ENCODE measurements around the gene CDV3.

The CDV3 gene

GRCh38 chr3:133607816-133608215, 34.3 kb downstream of the CDV3 start:
- H3K4me3 ChIP-seq (ENCODE audit: severe bottlenecking): no peak overlapping the region
- DNase-seq (ENCODE audit: low spot score) (no peak), ATAC-seq (ENCODE audit: low read depth) (no peak)
- TF ChIP-seq CTCF (IDR thresholded peaks at IDR 0.05; ENCODE audit: poor library complexity, severe bottlenecking): no peak
- peaks cover 86% of the 10 kb centered on the region for H3K36me3 ChIP-seq (ENCODE audit: low read depth)
- no peaks in the 10 kb centered on the region for H3K4me1 ChIP-seq (ENCODE audit: insufficient read depth, poor library complexity, severe bottlenecking)
- H3K27me3 ChIP-seq (ENCODE audit: insufficient read depth, poor library complexity, severe bottlenecking): no peaks in the 10 kb centered on the region
- H3K27ac ChIP-seq (ENCODE audit: poor library complexity, severe bottlenecking): no peak overlapping the region
- no peaks in the 10 kb centered on the region for H3K9me3 ChIP-seq (ENCODE audit: severe bottlenecking)

GRCh38 chr3:133608388-133608787, 34.9 kb downstream of the CDV3 start:
- H3K4me1 ChIP-seq (ENCODE audit: insufficient read depth, poor library complexity, severe bottlenecking): no peaks in the 10 kb centered on the region
- no peak overlapping the region for H3K27ac ChIP-seq (ENCODE audit: poor library complexity, severe bottlenecking)
- DNase-seq (ENCODE audit: low spot score) (no peak), ATAC-seq (ENCODE audit: low read depth) (no peak)
- no peaks in the 10 kb centered on the region for H3K27me3 ChIP-seq (ENCODE audit: insufficient read depth, poor library complexity, severe bottlenecking)
- TF ChIP-seq CTCF (IDR thresholded peaks at IDR 0.05; ENCODE audit: poor library complexity, severe bottlenecking): no peak
- no peak overlapping the region for H3K4me3 ChIP-seq (ENCODE audit: severe bottlenecking)
- H3K36me3 ChIP-seq (ENCODE audit: low read depth): peaks cover 88% of the 10 kb centered on the region
- H3K9me3 ChIP-seq (ENCODE audit: severe bottlenecking): no peaks in the 10 kb centered on the region

GRCh38 chr3:133610031-133610430, 36.5 kb downstream of the CDV3 start:
- TF ChIP-seq CTCF (IDR thresholded peaks at IDR 0.05; ENCODE audit: poor library complexity, severe bottlenecking): no peak
- H3K9me3 ChIP-seq (ENCODE audit: severe bottlenecking): no peaks in the 10 kb centered on the region
- DNase-seq (ENCODE audit: low spot score): no peak
- peaks cover 88% of the 10 kb centered on the region for H3K36me3 ChIP-seq (ENCODE audit: low read depth)
- H3K27ac ChIP-seq (ENCODE audit: poor library complexity, severe bottlenecking): no peak overlapping the region
- H3K27me3 ChIP-seq (ENCODE audit: insufficient read depth, poor library complexity, severe bottlenecking): no peaks in the 10 kb centered on the region
- no peak for ATAC-seq (ENCODE audit: low read depth)
- H3K4me3 ChIP-seq (ENCODE audit: severe bottlenecking): no peak overlapping the region
- no peaks in the 10 kb centered on the region for H3K4me1 ChIP-seq (ENCODE audit: insufficient read depth, poor library complexity, severe bottlenecking)

- no peak for DNase-seq (ENCODE audit: low spot score)
- ATAC-seq (ENCODE audit: low read depth): no peak
- H3K27me3 ChIP-seq (ENCODE audit: insufficient read depth, poor library complexity, severe bottlenecking): no peaks in the 10 kb centered on the region
- H3K4me1 ChIP-seq (ENCODE audit: insufficient read depth, poor library complexity, severe bottlenecking): no peaks in the 10 kb centered on the region
- peaks cover 92% of the 10 kb centered on the region for H3K36me3 ChIP-seq (ENCODE audit: low read depth)
- H3K4me3 ChIP-seq (ENCODE audit: severe bottlenecking): no peak overlapping the region
- no peak overlapping the region for H3K27ac ChIP-seq (ENCODE audit: poor library complexity, severe bottlenecking)
- TF ChIP-seq CTCF (IDR thresholded peaks at IDR 0.05; ENCODE audit: poor library complexity, severe bottlenecking): no peak
- no peaks in the 10 kb centered on the region for H3K9me3 ChIP-seq (ENCODE audit: severe bottlenecking)
Measured at GRCh38 chr3:133611534-133611933, 38.0 kb downstream of the CDV3 start.

- Histone ChIP-seq H3K27me3 (ENCODE audit: insufficient read depth, poor library complexity, severe bottlenecking) (no peaks in the 10 kb centered on the region), H3K36me3 (ENCODE audit: low read depth) (peaks cover 92% of the 10 kb centered on the region), H3K27ac (ENCODE audit: poor library complexity, severe bottlenecking) (no peak overlapping the region), H3K9me3 (ENCODE audit: severe bottlenecking) (no peaks in the 10 kb centered on the region), H3K4me1 (ENCODE audit: insufficient read depth, poor library complexity, severe bottlenecking) (no peaks in the 10 kb centered on the region), H3K4me3 (ENCODE audit: severe bottlenecking) (no peak overlapping the region)
- ATAC-seq (ENCODE audit: low read depth) (no peak), DNase-seq (ENCODE audit: low spot score) (no peak)
- no peak for TF ChIP-seq CTCF (IDR thresholded peaks at IDR 0.05; ENCODE audit: poor library complexity, severe bottlenecking)
Measured at GRCh38 chr3:133620066-133620784, 46.7 kb downstream of the CDV3 start.

Measured in RWPE2 (cell line).